HEK293T (cell line): Measurements from ENCODE around the gene ACSF3.

Experiments used
- ARNT ChIP-seq: fragments of 450-650 bp; IDR thresholded peaks from 2 replicates; pipeline ENCODE4 v1.6.1; 2017; ENCODE audit warnings: mild to moderate bottlenecking
- BHLHE40 ChIP-seq: fragments of 450-650 bp; IDR thresholded peaks from 2 replicates; pipeline ENCODE4 v1.6.1; 2016; ENCODE audit warnings: mild to moderate bottlenecking, moderate library complexity, borderline replicate concordance
- FOXM1 ChIP-seq: fragments of 450-650 bp; IDR thresholded peaks from 2 replicates; pipeline ENCODE4 v1.6.1; 2017; ENCODE audit warnings: mild to moderate bottlenecking, borderline replicate concordance
- HDGF ChIP-seq: fragments of 450-650 bp; IDR thresholded peaks from 2 replicates; pipeline ENCODE4 v1.6.1; 2017; ENCODE audit warnings: antibody characterized with exemption, borderline replicate concordance
- PKNOX1 ChIP-seq: fragments of 450-650 bp; IDR thresholded peaks from 2 replicates; pipeline ENCODE4 v1.6.1; 2016
- SP1 ChIP-seq: fragments of 450-650 bp; IDR thresholded peaks from 2 replicates; pipeline ENCODE4 v1.6.1; 2017
- SUZ12 ChIP-seq: fragments of 450-650 bp; IDR thresholded peaks from 2 replicates; pipeline ENCODE4 v1.6.1; 2016; ENCODE audit warnings: mild to moderate bottlenecking

- TF ChIP-seq SP1, result no peak
- no peak for TF ChIP-seq PKNOX1
- TF ChIP-seq SUZ12, result no peak
- no peak for TF ChIP-seq BHLHE40
- no peak for TF ChIP-seq HDGF
- TF ChIP-seq FOXM1, result no peak
- TF ChIP-seq ARNT, result no peak
Observed at GRCh38 chr16:89193576-89194293, 100.1 kb downstream of the ACSF3 start.
